Stomach (tissue), 9 donors: Measurements from ENCODE around the gene CYP4F2. TPM values are rescaled to one million over a fixed set of nuclear protein-coding genes. Genes with fewer than 3 reads are reported as not detected.
"Not testable (repeated sequence)": the region's sequence is repeated elsewhere in the genome, so short reads cannot be mapped to it uniquely, and the experiment has no call there.

ENCODE experiments used
- DNase-seq, 2 donors: peaks; one replicate each; pipeline versions ENCODE4 v3.0.0 to v3.0.0-alpha.2; 2013 to 2019
- H3K27ac ChIP-seq, 5 donors: fragments of 200-600 bp in 4 of 5; sonication (generic) in 4 of 5; one replicate each; pipeline ENCODE4 v1.5.1; 2013 to 2019; ENCODE audit warnings: mild to moderate bottlenecking in 1 of 5, moderate library complexity in 1 of 5
- H3K27me3 ChIP-seq, 3 donors: fragments of 200-600 bp; sonication (generic); one replicate each; pipeline ENCODE4 v1.5.1; 2017 to 2019; ENCODE audit warnings: mixed run types in 1 of 3
- H3K36me3 ChIP-seq, 4 donors: fragments of 200-600 bp; sonication (generic); 1 replicate in 3 of 4; 2 replicates in 1 of 4; pipeline ENCODE4 v1.5.1; 2016 to 2019
- H3K4me1 ChIP-seq, 4 donors: fragments of 200-600 bp; sonication (generic); one replicate each; pipeline ENCODE4 v1.5.1; 2016 to 2019
- H3K4me3 ChIP-seq, 4 donors: fragments of 200-600 bp; sonication (generic) in 3 of 4; one replicate each; pipeline ENCODE4 v1.5.1; 2016 to 2019; ENCODE audit warnings: mild to moderate bottlenecking in 1 of 4
- H3K9me3 ChIP-seq, 4 donors: fragments of 200-600 bp; sonication (generic); one replicate each; pipeline ENCODE4 v1.5.1; 2016 to 2019
- CTCF ChIP-seq, 7 experiments: fragments of 450-650 bp in 4 of 7; fragments of 200-600 bp in 3 of 7; sonication (generic) in 3 of 7; IDR thresholded peaks; one replicate each; pipeline ENCODE4 v1.5.1; 2016 to 2019; ENCODE audit warnings: antibody characterized with exemption in 7 of 7, control low read depth in 2 of 7, mild to moderate bottlenecking in 1 of 7
- EP300 ChIP-seq: sonication (generic); formaldehyde crosslinking; IDR thresholded peaks from one replicate; pipeline ENCODE4 v1.6.1; 2017; ENCODE audit warnings: antibody characterized with exemption
- POLR2A ChIP-seq, 4 donors: fragments of 450-650 bp; IDR thresholded peaks; one replicate each; pipeline ENCODE4 v1.6.1; 2016; ENCODE audit warnings: antibody characterized with exemption in 4 of 4, control low read depth in 2 of 4, mild to moderate bottlenecking in 1 of 4, moderate library complexity in 1 of 4
- POLR2AphosphoS5 ChIP-seq, 3 donors: sonication (generic); formaldehyde crosslinking; IDR thresholded peaks; one replicate each; pipeline ENCODE4 v1.6.1; 2016; ENCODE audit warnings: antibody characterized with exemption in 3 of 3
- WGBS, 5 donors: extraction: QIAGEN DNeasy Blood & Tissue Kit in 3 of 5; methylation state at CpG; one replicate each; pipeline versions ENCODE4 v1.1.5 to v1.1.7; 2013 to 2018; 5-methylcytosine and 5-hydroxymethylcytosine counted together
- intact Hi-C: fragments of 100-400 bp; cut with DNase I; formaldehyde crosslinking; loops from one replicate; pipeline ENCODE4 v1.15.1; 2023; ENCODE audit warnings: low total_unique reads
- polyA plus RNA-seq, 3 donors: library from polyadenylated mRNA; stranded (reverse); fragments of 200-250 nt; gene quantifications; one replicate each; pipeline ENCODE4 v1.2.3, GENCODE V29; 2013
- total RNA-seq, 5 donors: library from RNA; depleted of rRNA; stranded (reverse); fragments of >200 nt; gene quantifications; one replicate each; pipeline versions ENCODE4 v1.1.0 to v1.2.3, GENCODE V29; 2014 to 2016
- donor health status: healthy with polysubstance abuse.
- donor health status: Bipolar disorder and iron deficiency.
- donor health status: healthy.

Gene CYP4F2
- total and polyA plus RNA-seq, 8 donors = 0.13 to 121 TPM; not detected in 6

- TF ChIP-seq CTCF (IDR thresholded peaks at IDR 0.05) = no peak
- no peak for TF ChIP-seq POLR2A (IDR thresholded peaks at IDR 0.05)
- TF ChIP-seq POLR2AphosphoS5 (IDR thresholded peaks at IDR 0.05) = no peak
- no peak for TF ChIP-seq EP300
- WGBS, 5 donors = 28 to 43% (median 29%) methylated on average over 4 of the region's 4 CpGs
- intact Hi-C loops = loop anchor here (5.0 kb wide), 1 partner anchor 253 kb away; no protein-coding TSS in a partner anchor
Observed at GRCh38 chr19:15874821-15875474, 22.9 kb downstream of the CYP4F2 start.

GRCh38 chr19:15873771-15874170 lies 24.1 kb downstream of the CYP4F2 start:
- peaks cover 0 to 34% (median 9%) of the 10 kb centered on the region in 3 donors for H3K27me3 ChIP-seq
- H3K36me3 ChIP-seq, H3K4me1 ChIP-seq, H3K4me3 ChIP-seq, DNase-seq, H3K27ac ChIP-seq, H3K9me3 ChIP-seq: not testable (repeated sequence)
- WGBS, 5 donors = 79 to 90% (median 84%) methylated on average over 6 of the region's 6 CpGs
- intact Hi-C loops = loop anchor here (5.0 kb wide), 1 partner anchor 251 kb away; no protein-coding TSS in a partner anchor

More at GRCh38 chr19:15874821-15875474, 22.9 kb downstream of the CYP4F2 start:
- Histone ChIP-seq H3K4me1 (no peaks in the 10 kb centered on the region), H3K27me3 (peaks cover 0 to 46% (median 9%) of the 10 kb centered on the region in 3 donors), H3K27ac (no peak overlapping the region), H3K4me3 (no peak overlapping the region), H3K36me3 (no peaks in the 10 kb centered on the region), H3K9me3 (no peaks in the 10 kb centered on the region)
- no peak for DNase-seq

GRCh38 chr19:15871570-15871969 lies 26.3 kb downstream of the CYP4F2 start:
- Histone ChIP-seq H3K27me3 (peaks cover 0 to 25% (median 9%) of the 10 kb centered on the region in 3 donors), H3K4me1 (peaks cover 0 to 10% (median 2%) of the 10 kb centered on the region in 4 donors), H3K27ac (no peak overlapping the region), H3K36me3 (no peaks in the 10 kb centered on the region), H3K9me3 (no peaks in the 10 kb centered on the region), H3K4me3 (no peak overlapping the region)
- intact Hi-C loops = loop anchor here (5.0 kb wide), 1 partner anchor 249 kb away; no protein-coding TSS in a partner anchor
- WGBS, 5 donors = 7 to 21% (median 9%) methylated on average over 10 to 11 of the region's 11 CpGs
- peak in 1 of 2 donors; percentile 29 for DNase-seq
- TF ChIP-seq POLR2A (IDR thresholded peaks at IDR 0.05) (no peak), EP300 (no peak), CTCF (IDR thresholded peaks at IDR 0.05) (no peak)

- Histone ChIP-seq H3K4me1 (peaks cover 0 to 10% (median 2%) of the 10 kb centered on the region in 4 donors), H3K27me3 (peaks cover 0 to 25% (median 9%) of the 10 kb centered on the region in 3 donors), H3K27ac (no peak overlapping the region), H3K4me3 (no peak overlapping the region), H3K9me3 (no peaks in the 10 kb centered on the region), H3K36me3 (no peaks in the 10 kb centered on the region)
- intact Hi-C loops = loop anchor here (5.0 kb wide), 1 partner anchor 248 kb away; no protein-coding TSS in a partner anchor
- WGBS, 5 donors = 53 to 62% (median 59%) methylated on average over 9 of the region's 9 CpGs
- TF ChIP-seq POLR2AphosphoS5 (IDR thresholded peaks at IDR 0.05) = no peak
- DNase-seq = no peak
Observed at GRCh38 chr19:15869873-15870272, 28.0 kb downstream of the CYP4F2 start.

- peaks cover 0 to 25% (median 9%) of the 10 kb centered on the region in 3 donors for H3K27me3 ChIP-seq
- peak; percentile 42 to 66 for DNase-seq
- H3K4me1 ChIP-seq = peaks cover 0 to 10% (median 2%) of the 10 kb centered on the region in 4 donors
- TF ChIP-seq POLR2A (IDR thresholded peaks at IDR 0.05) (no peak), CTCF (IDR thresholded peaks at IDR 0.05) (peak in 5 of 7 experiments; percentile 24 to 73 (median 62))
- no peaks in the 10 kb centered on the region for H3K36me3 ChIP-seq
- WGBS, 5 donors = 4 to 6% (median 6%) methylated on average over 3 of the region's 3 CpGs
- H3K27ac ChIP-seq = no peak overlapping the region
- no peaks in the 10 kb centered on the region for H3K9me3 ChIP-seq
- intact Hi-C loops = no loop called here
- H3K4me3 ChIP-seq = no peak overlapping the region
Observed at GRCh38 chr19:15869109-15869555, 28.7 kb downstream of the CYP4F2 start.
